Measurements from ENCODE around the gene SDK2. TPM values are rescaled to one million over a fixed set of nuclear protein-coding genes. Genes with fewer than 3 reads are reported as not detected.

SDK2 gene
- total and polyA plus RNA-seq, 2 of the 4 experiments (the other 2 are of a cell fraction): under 0.01 to 0.03 TPM

DNA sequence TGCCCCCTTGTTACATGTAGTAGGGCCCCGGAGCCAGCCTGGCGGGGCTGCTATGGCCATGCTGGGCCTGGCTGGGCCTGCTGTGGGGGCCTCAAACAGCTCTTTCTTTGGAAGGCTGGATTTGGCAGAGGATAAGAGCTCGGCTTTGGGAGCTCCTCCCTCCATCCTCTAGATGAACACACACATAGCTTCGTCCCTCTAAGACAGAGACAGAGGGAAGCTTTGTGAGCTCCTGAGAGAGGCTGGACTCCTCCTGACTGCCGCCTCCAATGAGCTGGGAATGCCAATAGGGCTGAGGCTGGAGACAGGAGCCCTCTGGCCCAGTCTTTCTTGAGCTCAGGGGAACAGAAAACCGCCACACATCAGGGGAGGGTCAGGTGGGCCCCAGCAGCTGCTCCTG, 295.1 kb downstream of the SDK2 start:
- intact Hi-C loops (cut with micrococcal nuclease) (no loop called here), in situ Hi-C loops (cut with MboI; ENCODE audit: low sequenced_read_pairs) (no loop called here), dilution Hi-C loops (cut with HindIII; ENCODE audit: low sequenced_read_pairs, unreplicated experiment) (no loop called here)
- ChIA-PET CTCF (interaction anchor here (1.0 kb wide), 1 partner anchor 38 kb away, joined by 3 read pairs; no protein-coding TSS in a partner anchor), POLR2A (ENCODE audit: unreplicated experiment) (no interaction called here)
- Histone ChIP-seq H4K20me1 (ENCODE audit: insufficient read depth, low read length) (no peaks in the 10 kb centered on the region), H4K91ac (ENCODE audit: insufficient read depth, low read depth, low read length) (no peak overlapping the region), H3K36me3 (ENCODE audit: control insufficient read depth, insufficient read depth, low read length) (no peaks in the 10 kb centered on the region), H3K18ac (ENCODE audit: low read depth, low read length) (no peak overlapping the region; the same call in 1 of the 2 replicates), H3K79me1 (ENCODE audit: low read depth in 1 of 2, low read length in 2 of 2) (no peaks in the 10 kb centered on the region), H3K4me2 (ENCODE audit: low read depth, low read length) (no peak overlapping the region), H3K9me1 (ENCODE audit: insufficient read depth, low read length) (peaks cover 11% of the 10 kb centered on the region), H2AK5ac (ENCODE audit: low read depth, low read length) (peak overlapping the region; percentile 39; the same call in 1 of the 2 replicates), H3K56ac (ENCODE audit: extremely low read depth, insufficient read depth, low read length) (no peak overlapping the region), H3K14ac (replicated peaks; ENCODE audit: low read depth, low read length) (no peak overlapping the region), H2BK20ac (ENCODE audit: low read depth, low read length) (no peak overlapping the region), H4K5ac (ENCODE audit: low read depth, low read length) (no peak overlapping the region; the same call in 1 of the 2 replicates), H3K4me1 (ENCODE audit: control insufficient read depth, insufficient read depth, low read length) (peaks cover 10% of the 10 kb centered on the region; the same call in 1 of the 2 replicates), H2BK15ac (ENCODE audit: low read depth, low read length) (no peak overlapping the region), H2AK9ac (replicated peaks; ENCODE audit: low read depth, low read length, poor library complexity) (peak overlapping the region; percentile 3), H2BK120ac (ENCODE audit: low read depth, low read length) (no peak overlapping the region), H3K4ac (ENCODE audit: low read depth, low read length) (no peak overlapping the region), H3K27ac (ENCODE audit: insufficient read depth, low read length) (no peak overlapping the region), H2BK5ac (ENCODE audit: low read depth, low read length, poor library complexity, severe bottlenecking) (no peak overlapping the region), H2AFZ (replicated peaks; ENCODE audit: low read length, poor library complexity) (peak overlapping the region; percentile 56), H3K4me3 (ENCODE audit: insufficient read depth, low read depth, low read length) (no peak overlapping the region), H3K9ac (ENCODE audit: low read depth, low read length) (no peak overlapping the region), H4K8ac (ENCODE audit: low read depth in 2 of 2, low read length in 2 of 2) (peak overlapping the region in 1 of 2 experiments; percentile 13; a peak in 1 of 4 replicates), H3K27me3 (ENCODE audit: control insufficient read depth, insufficient read depth, low read length) (no peaks in the 10 kb centered on the region), H3K9me3 (ENCODE audit: control insufficient read depth, insufficient read depth, low read length) (no peaks in the 10 kb centered on the region), H3K23ac (ENCODE audit: low read depth, low read length) (no peak overlapping the region; the same call in 1 of the 2 replicates)
- DNase-seq (no peak), ATAC-seq (ENCODE audit: low read depth) (peak; percentile 44)
- no peak for TF ChIP-seq CEBPB (IDR thresholded peaks at IDR 0.05; ENCODE audit: low read depth, low read length)
- TF ChIP-seq CHD1 (IDR thresholded peaks at IDR 0.05; ENCODE audit: low read depth, low read length): no peak
- no peak for TF ChIP-seq FOS (IDR thresholded peaks at IDR 0.05; ENCODE audit: low read depth, low read length)
- TF ChIP-seq MXI1 (IDR thresholded peaks at IDR 0.05; ENCODE audit: borderline replicate concordance, low read depth, low read length): no peak
- TF ChIP-seq RAD21 (IDR thresholded peaks at IDR 0.05; ENCODE audit: low read length): no peak
- TF ChIP-seq MAZ (IDR thresholded peaks at IDR 0.05; ENCODE audit: borderline replicate concordance, low read depth, low read length): no peak
- TF ChIP-seq MAFK (IDR thresholded peaks at IDR 0.05; ENCODE audit: low read depth, low read length): no peak
- no CpG with 5 or more reads among the region's 6 CpGs for WGBS, 2 experiments (ENCODE audit: extremely low coverage in 2 of 2, insufficient read length in 1 of 2)
- BruUV-seq (replicated peaks): no TSS peak
